ENCODE results near the gene EEFSEC.

EEFSEC gene

DNA sequence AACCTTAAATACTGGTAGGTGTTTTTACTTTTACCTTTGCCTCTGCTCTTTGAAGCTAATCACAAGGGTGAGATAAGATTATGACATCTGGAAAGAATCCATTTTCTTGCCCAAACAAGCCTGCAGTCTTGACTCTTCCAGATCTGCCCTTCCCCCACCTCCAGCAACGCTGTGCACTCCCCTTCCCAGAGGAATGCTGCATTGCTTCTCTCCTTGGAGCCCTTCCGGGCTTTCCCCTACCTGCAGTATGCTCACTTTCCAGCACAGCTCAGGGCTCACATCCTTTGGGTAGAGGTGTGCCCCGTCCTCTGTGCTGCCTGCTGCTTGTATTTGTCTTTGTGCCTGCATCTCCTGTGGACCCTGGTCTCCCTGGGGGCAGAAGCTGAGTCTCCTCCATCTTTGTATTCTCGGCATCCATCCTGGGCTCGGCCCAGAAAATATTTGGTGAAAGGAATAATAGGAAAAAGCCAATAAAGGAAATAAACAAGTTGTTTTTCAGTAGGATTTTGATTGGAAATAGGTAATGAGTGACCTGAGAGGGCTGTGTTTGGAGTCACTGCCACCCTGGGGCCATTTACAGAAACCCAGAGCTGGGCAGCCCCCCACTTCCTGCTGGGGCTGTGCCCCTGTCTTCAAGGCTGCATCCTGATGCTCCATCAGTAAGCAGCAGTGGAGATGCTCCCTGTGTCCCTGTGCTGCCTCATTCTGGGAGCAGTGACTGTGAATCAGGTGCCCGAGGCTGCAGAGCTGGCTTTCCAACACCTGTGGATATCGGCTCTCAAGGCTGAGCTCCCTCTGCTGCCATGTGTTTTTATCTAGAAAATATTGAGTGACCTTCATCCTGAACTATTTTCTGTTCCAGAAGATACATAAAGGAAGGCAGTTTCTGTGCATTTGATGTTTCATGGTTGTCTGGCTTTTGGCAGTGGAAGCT, 117.5 kb downstream of the EEFSEC start:
- DNase-seq (ENCODE audit: low read depth in 1 of 2, low spot score in 1 of 2): no peak

GRCh38 chr3:128271536-128272332, 118.5 kb downstream of the EEFSEC start:
- no peak for DNase-seq (ENCODE audit: low read depth in 1 of 2, low spot score in 1 of 2)

DNA sequence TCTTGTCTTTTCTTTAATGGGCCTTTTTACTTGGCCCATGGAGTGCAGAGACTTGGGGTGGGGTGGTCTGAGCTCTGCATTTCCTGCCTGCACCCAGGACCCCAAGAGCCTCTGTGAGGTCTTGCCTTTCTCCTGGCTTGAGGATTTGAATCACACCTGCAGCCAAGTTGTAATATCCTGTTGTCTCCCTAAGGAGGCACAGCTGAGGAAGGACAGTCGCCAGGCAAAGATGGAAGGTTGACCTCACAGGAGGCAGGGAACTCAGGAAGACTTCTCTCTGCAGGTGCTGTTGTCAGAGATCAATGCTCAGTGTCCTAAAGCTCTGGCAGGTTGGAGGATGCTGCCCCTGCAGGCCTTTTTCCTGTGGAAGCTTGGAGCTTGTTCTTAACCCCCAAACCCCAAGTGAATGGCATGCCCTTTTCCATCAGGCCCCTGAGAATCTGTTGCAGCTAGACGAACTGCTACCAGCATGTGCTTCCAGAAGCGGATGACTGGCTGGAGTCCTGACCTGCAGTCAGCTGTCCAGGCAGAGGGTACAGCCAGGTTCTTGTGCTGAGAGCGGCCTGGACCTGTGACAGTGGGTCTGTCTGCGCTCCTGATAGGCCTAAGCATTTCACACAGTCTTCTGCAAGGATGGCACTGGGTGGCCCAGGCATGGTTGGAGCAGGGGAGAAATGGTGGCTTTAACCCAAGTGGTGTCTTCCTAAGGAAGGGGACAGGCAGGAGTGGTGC, 120.0 kb downstream of the EEFSEC start:
- DNase-seq (ENCODE audit: low read depth in 1 of 2, low spot score in 1 of 2): no peak

GRCh38 chr3:128273841-128274573, 120.7 kb downstream of the EEFSEC start:
- DNase-seq (ENCODE audit: low read depth in 1 of 2, low spot score in 1 of 2): no peak

DNA sequence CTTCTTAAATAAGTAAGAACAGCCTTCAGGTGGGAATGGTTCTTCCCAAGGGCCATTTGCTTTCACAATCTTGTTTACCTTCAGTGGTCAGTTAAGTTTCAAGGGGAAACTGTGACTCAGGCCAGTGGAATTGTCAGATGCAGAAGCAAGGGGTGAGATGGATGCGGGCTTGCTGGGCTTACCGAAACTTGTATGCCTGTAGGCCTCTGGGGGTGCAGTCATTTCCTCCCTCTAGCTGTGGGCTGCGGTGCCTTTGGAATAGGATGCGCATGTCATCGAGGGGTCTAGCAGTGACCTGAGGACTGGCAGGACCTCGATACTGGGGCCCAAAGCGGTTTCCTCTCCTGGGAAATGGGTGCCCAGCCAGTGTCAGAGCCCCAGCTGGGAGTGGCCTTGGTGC, 121.6 kb downstream of the EEFSEC start:
- DNase-seq (ENCODE audit: low read depth in 1 of 2, low spot score in 1 of 2): no peak

GRCh38 chr3:128275316-128276145, 122.2 kb downstream of the EEFSEC start:
- no peak for DNase-seq (ENCODE audit: low read depth in 1 of 2, low spot score in 1 of 2)

DNA sequence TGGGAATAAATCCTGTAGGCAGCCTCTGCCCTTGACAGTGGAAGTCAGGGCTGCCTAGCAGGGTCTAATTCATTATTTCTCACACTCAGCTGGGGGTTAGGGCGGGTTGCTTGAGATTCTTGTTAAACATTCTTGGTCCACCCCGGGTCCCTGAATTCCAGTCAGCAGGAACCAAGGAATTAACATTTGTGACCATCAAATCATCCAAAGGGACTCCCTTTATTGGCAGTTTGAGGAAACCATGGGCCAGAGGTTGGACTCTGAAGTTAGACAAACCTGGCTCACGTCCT, 122.8 kb downstream of the EEFSEC start:
- no peak for DNase-seq (ENCODE audit: low read depth in 1 of 2, low spot score in 1 of 2)

GRCh38 chr3:128276577-128277183, 123.4 kb downstream of the EEFSEC start:
- DNase-seq (ENCODE audit: low read depth in 1 of 2, low spot score in 1 of 2): no peak

DNA sequence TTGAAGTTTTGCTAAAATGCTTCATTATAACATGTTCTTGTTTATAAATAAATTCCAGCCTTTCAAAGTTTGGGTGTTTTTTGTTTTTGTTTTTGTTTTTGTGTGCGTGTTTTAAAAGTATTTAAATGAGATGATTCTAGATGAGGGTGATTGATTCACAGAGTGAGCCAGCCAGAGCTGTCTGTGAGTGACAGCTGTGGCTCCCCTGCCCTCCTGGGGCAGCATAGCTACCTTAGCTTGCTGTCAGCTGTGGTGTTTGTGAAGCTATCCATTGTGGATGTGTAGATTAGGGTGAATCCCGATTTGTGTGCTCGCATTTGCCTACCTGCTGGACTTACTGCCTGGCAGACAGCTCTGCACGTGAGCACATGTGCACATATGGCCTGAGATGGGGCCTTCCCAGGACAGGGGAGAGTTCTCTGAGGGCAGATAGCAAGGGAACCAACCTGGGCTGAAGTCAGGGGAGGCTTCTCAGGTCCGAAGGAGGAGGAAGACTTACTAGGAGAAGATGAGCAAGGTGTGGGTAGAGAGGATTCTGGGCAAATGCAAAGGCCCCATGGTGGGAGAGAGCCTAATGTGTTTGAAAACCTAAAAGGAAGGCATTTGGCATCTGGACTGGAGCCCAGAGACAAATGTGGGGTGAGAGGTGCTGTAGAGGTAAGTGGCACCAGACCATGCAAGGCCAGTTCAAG, 124.2 kb downstream of the EEFSEC start:
- DNase-seq (ENCODE audit: low read depth in 1 of 2, low spot score in 1 of 2): no peak

DNA sequence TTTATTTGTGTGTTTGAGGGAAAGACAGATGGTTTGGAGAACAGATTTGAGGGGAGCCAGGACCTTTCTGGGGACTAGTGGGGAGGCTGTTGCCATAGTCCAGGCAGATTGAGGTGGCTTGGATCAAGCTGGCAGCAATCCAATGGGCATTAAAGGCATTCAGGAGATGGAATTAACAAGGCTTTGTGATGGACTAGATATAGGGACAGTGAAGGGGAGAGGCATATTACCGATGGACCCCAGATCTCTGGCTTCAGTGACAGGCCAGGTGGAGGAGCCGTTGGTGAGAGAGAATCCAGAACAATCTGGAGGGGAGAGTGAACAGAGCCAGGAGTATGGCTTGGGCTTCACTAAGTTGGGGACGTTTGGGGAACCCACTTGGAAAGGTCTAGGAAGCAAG, 124.8 kb downstream of the EEFSEC start:
- DNase-seq (ENCODE audit: low read depth in 1 of 2, low spot score in 1 of 2): no peak

GRCh38 chr3:128278761-128279600, 125.7 kb downstream of the EEFSEC start:
- DNase-seq (ENCODE audit: low read depth in 1 of 2, low spot score in 1 of 2): no peak

DNA sequence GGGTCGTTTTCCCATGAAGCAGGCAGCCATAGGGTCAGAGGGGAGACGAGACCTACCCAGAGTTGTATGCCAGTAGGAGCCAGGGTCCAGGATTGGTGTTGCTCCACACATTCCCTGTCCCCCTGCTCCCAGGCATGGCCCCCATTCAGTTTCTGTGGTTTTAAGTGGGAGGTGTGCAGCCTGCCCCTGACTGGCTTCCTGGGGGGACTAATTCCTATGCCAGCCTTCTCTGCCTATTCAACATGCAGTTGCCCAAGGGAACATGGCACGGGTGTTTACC, 126.3 kb downstream of the EEFSEC start:
- DNase-seq (ENCODE audit: low read depth in 1 of 2, low spot score in 1 of 2): no peak

DNA sequence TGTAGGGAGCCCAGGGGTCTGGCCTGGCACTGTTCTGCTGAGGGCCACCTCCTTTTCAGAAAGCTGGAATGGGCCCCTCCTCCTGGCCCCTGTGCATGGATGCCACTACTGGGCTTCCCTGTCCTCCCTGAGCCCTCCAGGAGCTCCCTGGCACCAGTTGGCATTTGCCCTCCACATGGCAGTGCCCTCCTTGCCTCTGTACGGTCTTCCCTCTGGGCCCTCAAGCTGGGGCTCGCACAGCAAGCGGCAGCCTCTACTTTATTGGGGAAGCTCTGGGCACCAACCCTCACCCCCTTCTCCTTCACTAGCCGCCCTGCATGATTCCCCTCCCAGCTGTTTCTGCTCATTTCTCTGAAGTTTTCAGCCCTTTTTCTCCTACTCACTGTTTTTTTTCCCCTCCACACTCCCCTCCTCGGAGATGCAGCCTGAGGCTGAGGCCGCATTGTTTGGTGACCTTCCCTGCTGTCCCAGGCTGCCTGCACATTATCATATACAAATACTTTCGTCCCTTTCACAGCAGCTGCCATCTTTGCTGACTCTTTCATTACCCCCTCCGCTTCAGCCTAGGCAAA, 127.3 kb downstream of the EEFSEC start:
- DNase-seq (ENCODE audit: low read depth in 1 of 2, low spot score in 1 of 2): no peak

GRCh38 chr3:128281056-128281455, 127.8 kb downstream of the EEFSEC start:
- DNase-seq (ENCODE audit: low read depth in 1 of 2, low spot score in 1 of 2): no peak

DNA sequence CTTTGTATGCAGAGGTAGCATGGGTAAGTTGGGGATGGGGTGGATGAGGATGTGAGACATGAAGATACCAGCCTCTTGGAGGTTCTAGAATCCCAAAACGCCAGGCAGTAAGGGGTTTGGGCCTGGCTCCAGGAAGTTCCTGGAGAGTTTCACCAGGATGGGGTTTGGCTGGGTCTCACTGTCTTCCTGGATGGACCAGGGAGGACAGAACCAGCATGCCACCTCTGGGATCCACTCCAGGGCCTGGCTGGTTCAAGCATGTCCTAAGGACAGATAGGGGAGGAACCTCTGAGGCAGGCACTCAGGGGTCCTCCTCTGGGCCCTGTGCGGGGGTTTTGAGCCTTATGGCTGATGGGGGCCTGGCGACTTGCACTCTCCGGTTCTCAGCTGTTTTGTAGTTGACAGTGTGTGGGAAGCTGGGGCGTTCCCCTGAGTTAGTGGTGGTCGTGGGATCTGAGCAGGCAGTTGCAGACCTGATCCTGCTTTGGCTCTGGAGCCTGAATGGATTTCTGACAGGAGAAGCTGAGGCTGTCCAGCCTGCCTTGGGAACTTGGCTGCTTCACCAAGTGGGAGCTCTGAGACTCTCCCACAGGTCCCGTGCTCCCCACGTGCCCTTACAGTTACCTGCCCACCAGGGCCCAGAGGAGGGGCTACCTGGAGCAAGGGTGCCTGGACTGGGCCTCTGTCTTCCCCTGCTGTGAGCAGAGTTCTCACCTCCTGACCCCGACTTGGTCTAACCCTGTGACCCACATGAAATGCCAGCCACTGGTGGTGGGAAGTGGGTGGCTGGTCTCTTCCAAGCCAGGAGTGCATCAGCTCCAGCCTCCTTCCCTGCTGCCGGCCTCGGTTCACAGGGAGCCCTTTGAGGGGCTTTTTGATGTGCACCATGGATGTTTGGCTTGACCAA, 128.4 kb downstream of the EEFSEC start:
- DNase-seq (ENCODE audit: low read depth in 1 of 2, low spot score in 1 of 2): no peak

GRCh38 chr3:128282380-128283196, 129.3 kb downstream of the EEFSEC start:
- DNase-seq (ENCODE audit: low read depth in 1 of 2, low spot score in 1 of 2): no peak

Data from stimulated activated CD4-positive, alpha-beta T cell treated with anti-CD3 and anti-CD28 coated beads, Interleukin-15, amount 100 ng/mL, for 1 hour (primary cell).